Measurements from ENCODE around the gene EXOC3.

DNA sequence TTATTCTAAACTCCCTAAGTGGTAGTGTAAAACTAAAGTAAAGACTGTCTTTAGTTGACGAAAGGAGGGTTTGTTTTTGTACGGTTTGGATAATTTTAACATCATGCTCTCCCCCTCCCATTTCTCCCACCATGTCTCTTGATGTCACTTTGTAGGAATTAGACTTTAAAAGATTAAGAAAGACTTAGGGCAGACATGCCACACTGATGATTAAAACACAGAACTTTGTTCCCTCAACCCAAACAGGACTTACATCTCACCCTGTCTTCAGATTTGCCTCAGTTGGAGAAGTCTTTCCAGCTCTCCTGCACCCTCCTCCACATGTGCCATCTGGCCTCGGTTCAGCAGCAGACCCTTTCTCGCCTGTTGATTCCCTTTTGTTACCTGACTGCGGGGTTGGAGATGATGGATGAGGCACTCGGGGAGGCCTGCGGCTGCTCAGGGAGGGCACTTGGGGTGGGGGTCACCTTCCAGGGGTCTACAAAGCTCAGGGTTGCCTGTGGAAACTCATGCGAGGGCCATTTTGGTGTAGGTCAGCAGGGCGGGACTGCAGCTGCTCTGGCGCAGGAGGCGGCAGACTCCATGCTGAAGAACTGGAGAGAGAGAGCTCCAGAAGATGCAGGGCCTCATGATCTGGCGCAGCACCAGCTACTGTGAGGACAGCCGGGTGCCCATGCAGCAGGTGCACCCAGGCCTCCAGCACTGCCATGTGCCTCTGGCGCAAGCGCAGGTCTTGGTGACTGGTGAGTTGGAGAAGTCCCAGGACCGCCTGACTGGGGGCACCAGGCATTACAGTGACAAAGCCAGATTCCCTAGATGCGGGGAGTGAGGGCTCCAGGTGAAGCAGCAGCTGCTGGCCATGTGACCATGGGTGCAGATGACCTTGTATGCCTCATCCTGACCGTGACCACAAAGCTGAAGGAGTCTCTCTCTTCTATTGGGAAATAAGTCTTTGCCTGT lies 24.5 kb upstream of the EXOC3 start:
- TF ChIP-seq CTCF (IDR thresholded peaks at IDR 0.05) (no peak), TCF7L2 (IDR thresholded peaks at IDR 0.05; ENCODE audit: low read depth, low read length) (no peak), POLR2AphosphoS5 (IDR thresholded peaks at IDR 0.05; ENCODE audit: low read depth, low read length) (no peak)
- TF ChIP-seq, protein P1, sequence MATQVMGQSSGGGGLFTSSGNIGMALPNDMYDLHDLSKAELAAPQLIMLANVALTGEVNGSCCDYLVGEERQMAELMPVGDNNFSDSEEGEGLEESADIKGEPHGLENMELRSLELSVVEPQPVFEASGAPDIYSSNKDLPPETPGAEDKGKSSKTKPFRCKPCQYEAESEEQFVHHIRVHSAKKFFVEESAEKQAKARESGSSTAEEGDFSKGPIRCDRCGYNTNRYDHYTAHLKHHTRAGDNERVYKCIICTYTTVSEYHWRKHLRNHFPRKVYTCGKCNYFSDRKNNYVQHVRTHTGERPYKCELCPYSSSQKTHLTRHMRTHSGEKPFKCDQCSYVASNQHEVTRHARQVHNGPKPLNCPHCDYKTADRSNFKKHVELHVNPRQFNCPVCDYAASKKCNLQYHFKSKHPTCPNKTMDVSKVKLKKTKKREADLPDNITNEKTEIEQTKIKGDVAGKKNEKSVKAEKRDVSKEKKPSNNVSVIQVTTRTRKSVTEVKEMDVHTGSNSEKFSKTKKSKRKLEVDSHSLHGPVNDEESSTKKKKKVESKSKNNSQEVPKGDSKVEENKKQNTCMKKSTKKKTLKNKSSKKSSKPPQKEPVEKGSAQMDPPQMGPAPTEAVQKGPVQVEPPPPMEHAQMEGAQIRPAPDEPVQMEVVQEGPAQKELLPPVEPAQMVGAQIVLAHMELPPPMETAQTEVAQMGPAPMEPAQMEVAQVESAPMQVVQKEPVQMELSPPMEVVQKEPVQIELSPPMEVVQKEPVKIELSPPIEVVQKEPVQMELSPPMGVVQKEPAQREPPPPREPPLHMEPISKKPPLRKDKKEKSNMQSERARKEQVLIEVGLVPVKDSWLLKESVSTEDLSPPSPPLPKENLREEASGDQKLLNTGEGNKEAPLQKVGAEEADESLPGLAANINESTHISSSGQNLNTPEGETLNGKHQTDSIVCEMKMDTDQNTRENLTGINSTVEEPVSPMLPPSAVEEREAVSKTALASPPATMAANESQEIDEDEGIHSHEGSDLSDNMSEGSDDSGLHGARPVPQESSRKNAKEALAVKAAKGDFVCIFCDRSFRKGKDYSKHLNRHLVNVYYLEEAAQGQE (IDR thresholded peaks at IDR 0.05; ENCODE audit: insufficient read depth in 1 of 2, low read depth in 2 of 2, low read length in 1 of 2): no peak
